Astrocyte of the spinal cord (primary cell): ENCODE measurements around the gene STIM1.

ENCODE experiments used
- DNase-seq: peaks from one replicate; pipeline ENCODE4 v3.0.0; 2011; ENCODE audit warnings: low read depth, low spot score
- H3K4me3 ChIP-seq: 2 replicates; pipeline ENCODE4 v1.5.1; 2011; ENCODE audit warnings: low read depth, mild to moderate bottlenecking, low read length, moderate library complexity
- in situ Hi-C: cut with HindIII; loops from 2 replicates; pipeline ENCODE4 v1.10.0; 2017; ENCODE audit warnings: low sequenced_read_pairs
- TF ChIP-seq, protein P1 (sequence below): IDR thresholded peaks from 2 replicates; pipeline ENCODE4 v1.5.1; 2012; ENCODE audit warnings: low read depth, mild to moderate bottlenecking, low read length, inconsistent platforms

The STIM1 gene

DNA sequence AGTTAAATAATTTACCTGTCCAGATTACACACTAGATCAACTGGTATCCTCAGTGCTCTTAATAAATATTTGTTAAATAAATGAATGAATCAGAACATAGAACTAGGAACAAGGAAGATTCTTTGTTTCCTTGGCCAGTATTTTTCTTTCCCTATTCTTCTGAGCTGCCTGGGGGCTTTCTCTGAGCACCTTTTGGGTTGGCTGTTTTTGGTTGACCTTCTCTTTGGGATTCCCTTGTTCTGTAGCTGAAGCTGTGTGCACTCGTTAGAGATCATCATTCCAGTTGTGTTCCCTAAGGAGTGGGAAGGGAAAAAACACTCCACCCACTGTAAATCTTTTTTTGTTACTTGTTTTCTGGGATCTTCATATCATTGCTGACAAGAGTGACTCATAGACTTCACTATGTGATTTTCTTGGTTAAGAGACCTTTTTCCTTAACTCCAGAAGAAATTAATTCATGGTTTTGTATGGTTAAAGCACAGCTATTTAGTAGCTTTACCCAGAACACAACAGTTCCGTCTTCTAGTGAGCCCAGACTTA lies 84.3 kb downstream of the STIM1 start:
- DNase-seq, result peak; percentile 77
- in situ Hi-C loops, result no loop called here
- TF ChIP-seq, protein P1, sequence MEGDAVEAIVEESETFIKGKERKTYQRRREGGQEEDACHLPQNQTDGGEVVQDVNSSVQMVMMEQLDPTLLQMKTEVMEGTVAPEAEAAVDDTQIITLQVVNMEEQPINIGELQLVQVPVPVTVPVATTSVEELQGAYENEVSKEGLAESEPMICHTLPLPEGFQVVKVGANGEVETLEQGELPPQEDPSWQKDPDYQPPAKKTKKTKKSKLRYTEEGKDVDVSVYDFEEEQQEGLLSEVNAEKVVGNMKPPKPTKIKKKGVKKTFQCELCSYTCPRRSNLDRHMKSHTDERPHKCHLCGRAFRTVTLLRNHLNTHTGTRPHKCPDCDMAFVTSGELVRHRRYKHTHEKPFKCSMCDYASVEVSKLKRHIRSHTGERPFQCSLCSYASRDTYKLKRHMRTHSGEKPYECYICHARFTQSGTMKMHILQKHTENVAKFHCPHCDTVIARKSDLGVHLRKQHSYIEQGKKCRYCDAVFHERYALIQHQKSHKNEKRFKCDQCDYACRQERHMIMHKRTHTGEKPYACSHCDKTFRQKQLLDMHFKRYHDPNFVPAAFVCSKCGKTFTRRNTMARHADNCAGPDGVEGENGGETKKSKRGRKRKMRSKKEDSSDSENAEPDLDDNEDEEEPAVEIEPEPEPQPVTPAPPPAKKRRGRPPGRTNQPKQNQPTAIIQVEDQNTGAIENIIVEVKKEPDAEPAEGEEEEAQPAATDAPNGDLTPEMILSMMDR, result no peak
- no peak overlapping the region for H3K4me3 ChIP-seq

DNA sequence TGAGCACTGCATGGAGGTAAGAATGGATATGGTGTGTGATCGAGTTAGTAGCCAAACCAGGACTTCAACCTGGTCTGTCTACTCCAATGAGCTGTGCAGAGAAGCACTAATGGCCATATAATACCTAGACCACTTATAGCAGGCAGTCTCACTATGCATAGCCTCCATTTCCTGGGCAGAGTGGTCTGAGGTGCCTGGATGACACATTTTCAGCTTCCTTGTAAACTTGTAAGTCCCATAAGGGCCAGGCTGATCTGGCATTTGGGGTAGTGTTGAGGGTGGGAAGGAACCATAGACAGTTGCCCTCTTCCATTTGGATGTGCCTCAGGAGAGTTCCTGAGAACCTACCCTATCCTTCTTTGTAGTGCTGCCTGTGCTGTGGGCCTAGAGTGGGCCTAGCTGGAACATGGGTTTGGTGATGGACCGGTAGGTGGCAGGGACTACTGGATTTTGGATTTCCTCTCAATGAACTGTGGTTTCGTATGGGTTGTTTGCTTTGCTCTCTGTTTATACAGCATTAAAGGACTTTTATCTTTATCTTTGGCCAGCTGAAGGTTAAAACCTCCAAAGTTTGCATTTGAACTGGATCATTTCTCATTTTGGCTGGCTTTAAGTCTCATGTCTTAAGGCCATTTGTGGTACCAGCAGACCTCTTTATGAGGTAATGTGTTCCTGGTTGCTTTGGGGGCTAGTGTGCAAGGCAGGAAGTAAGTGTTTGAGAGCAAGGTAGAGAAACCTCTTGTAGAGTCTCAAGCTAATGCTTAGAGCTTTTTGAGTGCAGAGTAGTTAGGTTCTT lies 86.9 kb downstream of the STIM1 start:
- DNase-seq, result no peak
- TF ChIP-seq, protein P1, result no peak
- in situ Hi-C loops, result no loop called here
- no peak overlapping the region for H3K4me3 ChIP-seq

DNA sequence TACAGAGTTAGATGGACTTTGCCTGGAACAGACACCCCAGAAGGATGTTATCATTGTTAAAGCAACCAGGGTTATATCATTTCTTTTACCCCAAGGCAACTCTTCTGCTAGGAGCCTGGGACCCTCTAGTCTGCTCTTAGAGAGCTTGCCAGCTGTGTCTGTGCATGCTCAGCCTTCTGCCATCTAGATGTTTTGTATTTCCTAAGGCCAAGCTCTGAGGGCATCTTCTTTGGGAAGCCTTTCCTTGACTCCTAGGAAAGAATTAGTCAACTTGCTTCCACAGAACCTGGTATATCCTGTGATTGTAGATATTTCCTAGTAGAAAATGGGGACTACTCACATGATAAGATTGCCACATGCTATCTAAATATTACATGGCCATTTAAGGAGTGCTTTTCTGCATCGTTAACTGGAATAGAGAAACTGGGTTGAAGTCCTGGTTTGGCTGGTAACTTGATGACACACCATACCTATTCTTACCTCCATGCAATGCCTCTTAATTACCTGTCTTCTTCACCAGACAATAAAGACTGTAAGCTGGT lies 87.6 kb downstream of the STIM1 start:
- no peak overlapping the region for H3K4me3 ChIP-seq
- TF ChIP-seq, protein P1, result no peak
- in situ Hi-C loops, result no loop called here
- DNase-seq, result no peak

DNA sequence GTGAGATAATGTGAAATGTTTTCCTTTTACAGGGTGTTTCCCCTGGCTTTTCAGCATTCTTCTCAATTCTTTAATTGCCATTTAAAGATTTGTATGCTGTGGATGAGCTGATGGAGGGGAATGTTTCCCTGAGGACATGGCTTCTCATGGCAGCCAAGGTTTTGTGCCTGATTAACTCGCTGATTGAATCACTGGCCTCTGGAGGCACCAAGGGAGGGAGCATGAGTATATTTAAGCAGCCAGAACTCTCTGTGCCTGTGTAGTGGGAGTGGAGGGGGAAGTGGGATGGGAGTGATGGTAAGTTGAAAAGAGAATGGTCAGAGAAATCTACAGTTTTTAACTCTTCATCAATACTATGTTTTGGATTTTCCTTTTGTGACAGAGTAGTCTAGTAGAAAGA lies 88.7 kb downstream of the STIM1 start:
- DNase-seq, result no peak
- no peak overlapping the region for H3K4me3 ChIP-seq
- in situ Hi-C loops, result no loop called here
- TF ChIP-seq, protein P1, result no peak

DNA sequence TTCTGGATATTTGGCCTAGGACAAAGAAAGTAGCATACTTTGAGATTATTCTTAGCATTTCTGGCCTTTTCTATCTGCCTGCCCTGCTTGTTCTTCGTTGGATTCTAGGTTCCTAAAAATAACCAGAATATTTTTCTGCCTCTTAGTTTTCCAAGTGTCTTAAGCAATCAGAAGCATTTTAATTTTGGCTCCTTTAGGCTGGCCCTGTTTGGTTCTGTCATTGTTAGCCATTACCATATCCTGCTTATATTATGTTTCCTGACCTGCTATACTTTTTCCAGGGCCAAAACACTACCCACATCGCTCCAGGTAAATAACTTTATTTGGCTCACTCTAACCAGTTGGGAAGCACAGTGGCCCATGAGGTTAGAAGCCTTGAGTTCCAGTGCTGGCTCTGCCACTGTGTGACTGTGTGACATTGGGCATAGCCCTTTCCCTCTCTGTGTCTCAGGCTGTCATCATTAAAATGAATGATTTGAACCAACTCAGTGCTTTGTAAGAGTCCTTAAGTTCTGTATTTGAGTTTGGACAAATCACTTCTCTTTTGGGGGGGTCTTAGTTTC lies 91.1 kb downstream of the STIM1 start:
- no peak for DNase-seq
- no peak overlapping the region for H3K4me3 ChIP-seq
- in situ Hi-C loops, result no loop called here
- TF ChIP-seq, protein P1, result no peak

DNA sequence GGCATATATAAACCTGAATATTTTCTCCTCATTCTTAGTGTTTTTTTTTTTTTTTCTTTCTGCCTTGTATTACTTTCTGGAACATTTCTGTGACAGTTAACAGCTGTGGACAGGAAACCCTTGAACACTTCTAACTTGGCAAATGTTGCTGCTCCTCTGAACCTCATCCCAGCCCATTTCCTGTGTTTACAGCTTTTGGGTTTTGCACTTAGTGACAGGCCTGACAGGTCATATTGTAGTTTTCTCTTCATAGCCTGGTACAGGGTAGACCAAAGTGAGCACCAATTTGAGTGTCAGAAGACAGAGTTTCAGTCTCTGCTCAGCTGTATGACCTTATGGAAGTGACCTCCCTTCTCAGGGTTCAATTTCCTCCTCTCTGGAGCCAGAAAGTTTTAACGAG lies 91.6 kb downstream of the STIM1 start:
- TF ChIP-seq, protein P1, result no peak
- DNase-seq, result peak; percentile 63
- no peak overlapping the region for H3K4me3 ChIP-seq
- in situ Hi-C loops, result no loop called here
